22Rv1 (cell line): Measurements from ENCODE around the gene DGUOK.

Source experiments
- ZFX ChIP-seq: fragments of 450-650 bp; IDR thresholded peaks from 2 replicates; pipeline ENCODE4 v1.6.1; 2017; ENCODE audit warnings: antibody characterized with exemption, borderline replicate concordance
- TF ChIP-seq, protein P1 (sequence below): fragments of 450-650 bp; IDR thresholded peaks from 2 replicates; pipeline ENCODE4 v1.5.1; 2017; ENCODE audit warnings: mild to moderate bottlenecking

DNA sequence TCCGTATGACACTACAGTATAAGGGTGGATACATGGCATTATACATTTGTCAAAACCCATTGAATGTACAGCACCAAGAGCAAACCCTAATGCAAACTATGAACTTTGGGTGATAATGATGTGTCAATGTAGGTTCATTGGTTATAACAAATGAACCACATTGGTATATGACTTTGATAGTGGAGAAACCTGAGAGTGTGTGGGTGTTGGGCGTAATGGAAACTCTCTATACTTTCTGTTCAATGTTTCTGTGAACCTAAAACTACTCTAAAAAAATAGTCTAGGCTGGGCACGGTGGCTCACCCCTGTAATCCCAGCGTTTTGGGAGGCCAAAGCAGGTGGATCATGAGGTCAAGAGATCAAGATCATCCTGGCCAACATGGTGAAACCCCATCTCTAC is 40.3 kb upstream of the DGUOK start:
- TF ChIP-seq, protein P1, sequence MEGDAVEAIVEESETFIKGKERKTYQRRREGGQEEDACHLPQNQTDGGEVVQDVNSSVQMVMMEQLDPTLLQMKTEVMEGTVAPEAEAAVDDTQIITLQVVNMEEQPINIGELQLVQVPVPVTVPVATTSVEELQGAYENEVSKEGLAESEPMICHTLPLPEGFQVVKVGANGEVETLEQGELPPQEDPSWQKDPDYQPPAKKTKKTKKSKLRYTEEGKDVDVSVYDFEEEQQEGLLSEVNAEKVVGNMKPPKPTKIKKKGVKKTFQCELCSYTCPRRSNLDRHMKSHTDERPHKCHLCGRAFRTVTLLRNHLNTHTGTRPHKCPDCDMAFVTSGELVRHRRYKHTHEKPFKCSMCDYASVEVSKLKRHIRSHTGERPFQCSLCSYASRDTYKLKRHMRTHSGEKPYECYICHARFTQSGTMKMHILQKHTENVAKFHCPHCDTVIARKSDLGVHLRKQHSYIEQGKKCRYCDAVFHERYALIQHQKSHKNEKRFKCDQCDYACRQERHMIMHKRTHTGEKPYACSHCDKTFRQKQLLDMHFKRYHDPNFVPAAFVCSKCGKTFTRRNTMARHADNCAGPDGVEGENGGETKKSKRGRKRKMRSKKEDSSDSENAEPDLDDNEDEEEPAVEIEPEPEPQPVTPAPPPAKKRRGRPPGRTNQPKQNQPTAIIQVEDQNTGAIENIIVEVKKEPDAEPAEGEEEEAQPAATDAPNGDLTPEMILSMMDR = no peak
- TF ChIP-seq ZFX = no peak
